NCI-H2196 (cell line): ENCODE data around the gene ZBTB21.

Source experiments
- DNase-seq: peaks from one replicate; lab custom pipeline; 2025; ENCODE audit not compliant: unreplicated experiment; lab: John Stamatoyannopoulos, UW

The ZBTB21 gene

GRCh38 chr21:42009831-42010506 lies at the start of gene ZBTB21:
TSS of gene ZBTB21 (minus strand) at chr21:42010360. CDS start at chr21:41994095, 16,265 bp downstream.
- peak; percentile 98 for DNase-seq

- DNase-seq: no peak
Measured at GRCh38 chr21:42059721-42060120, 49.6 kb upstream of the ZBTB21 start.

GRCh38 chr21:42059141-42059540 lies 49.0 kb upstream of the ZBTB21 start:
- DNase-seq: no peak

GRCh38 chr21:42058631-42059111 lies 48.5 kb upstream of the ZBTB21 start:
- no peak for DNase-seq

- DNase-seq: no peak
Measured at GRCh38 chr21:42057851-42058437, 47.8 kb upstream of the ZBTB21 start.

GRCh38 chr21:42056996-42057689 lies 47.0 kb upstream of the ZBTB21 start:
- peak; percentile 91 for DNase-seq

- peak; percentile 70 for DNase-seq
Measured at GRCh38 chr21:42056468-42056867, 46.3 kb upstream of the ZBTB21 start.

GRCh38 chr21:42055425-42055824 lies 45.3 kb upstream of the ZBTB21 start:
- no peak for DNase-seq

GRCh38 chr21:42051788-42052187 lies 41.6 kb upstream of the ZBTB21 start:
- no peak for DNase-seq

GRCh38 chr21:42049578-42050430 lies 39.6 kb upstream of the ZBTB21 start:
- DNase-seq: no peak

- no peak for DNase-seq
Measured at GRCh38 chr21:42048870-42049577, 38.9 kb upstream of the ZBTB21 start.

- DNase-seq: no peak
Measured at GRCh38 chr21:42047821-42048613, 37.9 kb upstream of the ZBTB21 start.

- no peak for DNase-seq
Measured at GRCh38 chr21:42044871-42045495, 34.8 kb upstream of the ZBTB21 start.

GRCh38 chr21:42043961-42044360 lies 33.8 kb upstream of the ZBTB21 start:
- no peak for DNase-seq

- DNase-seq: no peak
Measured at GRCh38 chr21:42043201-42043895, 33.2 kb upstream of the ZBTB21 start.

- no peak for DNase-seq
Measured at GRCh38 chr21:42042651-42043050, 32.5 kb upstream of the ZBTB21 start.

- no peak for DNase-seq
Measured at GRCh38 chr21:42041711-42042110, 31.6 kb upstream of the ZBTB21 start.

GRCh38 chr21:42041246-42041645 lies 31.1 kb upstream of the ZBTB21 start:
- no peak for DNase-seq
